ENCODE data around the gene KCNIP3. TPM values are rescaled to one million over a fixed set of nuclear protein-coding genes. Genes with fewer than 3 reads are reported as not detected.
"Not testable (repeated sequence)": the region's sequence is repeated elsewhere in the genome, so short reads cannot be mapped to it uniquely, and the experiment has no call there.

The KCNIP3 gene
- total and polyA plus RNA-seq, 9 of the 15 experiments (the other 6 are each of a cell fraction or from before 2014, with no cell fraction given): 0.04 TPM; not detected in 8

GRCh38 chr2:95402004-95402369 lies 104.8 kb downstream of the KCNIP3 start:
- H3K9me3 ChIP-seq (replicated peaks; ENCODE audit: control insufficient read depth, insufficient read depth, low read depth, low read length); FAIRE-seq; H3K27me3 ChIP-seq (ENCODE audit: control insufficient read depth in 2 of 2, insufficient read depth in 2 of 2, low read length in 2 of 2); intact Hi-C loops (cut with micrococcal nuclease); H3K36me3 ChIP-seq (ENCODE audit: control insufficient read depth, insufficient read depth, low read length); H4K20me1 ChIP-seq (replicated peaks; ENCODE audit: control insufficient read depth, insufficient read depth, low read length); H3K9me1 ChIP-seq (ENCODE audit: control insufficient read depth, insufficient read depth, low read length): not testable (repeated sequence)
- H3K4me2 ChIP-seq (ENCODE audit: insufficient read depth, low read length): peak overlapping the region; percentile 93
- peaks cover 10 to 12% of the 10 kb centered on the region in 2 experiments; a peak in 4 of 5 replicates for H3K4me1 ChIP-seq (replicated peaks in 1 of 2; ENCODE audit: control insufficient read depth in 2 of 2, insufficient read depth in 2 of 2, low read length in 2 of 2)
- H2AFZ ChIP-seq (ENCODE audit: low read depth, low read length): peak overlapping the region; percentile 98
- H3K4me3 ChIP-seq: peak overlapping the region; percentile 94
- in situ Hi-C loops (cut with MboI): loop anchor here (10.0 kb wide), 1 partner anchor 1693 kb away; the partner anchor contains the start of gene FAHD2B
- H3K9ac ChIP-seq (ENCODE audit: insufficient read depth in 1 of 2, low read depth in 2 of 2, low read length in 2 of 2): peak overlapping the region; percentile 89 to 97
- DNase-seq (ENCODE audit: extremely low read depth in 1 of 4, low spot score in 3 of 4) (peak in 1 of 4 experiments; percentile 7), ATAC-seq (peak; percentile 43)
- peak overlapping the region; percentile 80 for H3K27ac ChIP-seq (ENCODE audit: extremely low read depth, low read depth, low read length)
- 0% methylated on average over 10 of the region's 10 CpGs for WGBS (ENCODE audit: insufficient coverage, low coverage, missing lambda C conversion rate)
- BruUV-seq (replicated peaks): TSS peak; percentile 83
- POLR2A ChIA-PET: interaction anchor here (1.1 kb wide), 1 partner anchor 321 kb away, joined by 4 read pairs; no protein-coding TSS in a partner anchor
- H3K79me2 ChIP-seq (ENCODE audit: control insufficient read depth, insufficient read depth, low read length): peaks cover 29% of the 10 kb centered on the region
- CTCF ChIA-PET (ENCODE audit: low intra/inter-chr PET ratio): interaction anchor here (1.1 kb wide), 1 partner anchor 12 kb away, joined by 3 read pairs; no protein-coding TSS in a partner anchor
- 0 out of 4 replicates have a peak, but pooled peaks of 1 of the 2 experiments have one; percentile 29 for TF ChIP-seq TEAD1 (CRISPR knock-in tag; IDR thresholded peaks at IDR 0.05)
- peak; percentile 8; the same call in 1 of the 2 replicates for TF ChIP-seq NR3C1 (CRISPR knock-in tag; IDR thresholded peaks at IDR 0.05)
- 0 out of 2 replicates have a peak, but pooled peaks have one; percentile 35 for TF ChIP-seq ETV5 (CRISPR knock-in tag; IDR thresholded peaks at IDR 0.05; ENCODE audit: low read depth)
- TF ChIP-seq HNRNPLL (IDR thresholded peaks at IDR 0.05; ENCODE audit: low read depth, low read length, poor library complexity, severe bottlenecking): peak; percentile 10

All from K562 (cell line).